Measurements from ENCODE around the gene STARD5.

- TF ChIP-seq, protein P1, sequence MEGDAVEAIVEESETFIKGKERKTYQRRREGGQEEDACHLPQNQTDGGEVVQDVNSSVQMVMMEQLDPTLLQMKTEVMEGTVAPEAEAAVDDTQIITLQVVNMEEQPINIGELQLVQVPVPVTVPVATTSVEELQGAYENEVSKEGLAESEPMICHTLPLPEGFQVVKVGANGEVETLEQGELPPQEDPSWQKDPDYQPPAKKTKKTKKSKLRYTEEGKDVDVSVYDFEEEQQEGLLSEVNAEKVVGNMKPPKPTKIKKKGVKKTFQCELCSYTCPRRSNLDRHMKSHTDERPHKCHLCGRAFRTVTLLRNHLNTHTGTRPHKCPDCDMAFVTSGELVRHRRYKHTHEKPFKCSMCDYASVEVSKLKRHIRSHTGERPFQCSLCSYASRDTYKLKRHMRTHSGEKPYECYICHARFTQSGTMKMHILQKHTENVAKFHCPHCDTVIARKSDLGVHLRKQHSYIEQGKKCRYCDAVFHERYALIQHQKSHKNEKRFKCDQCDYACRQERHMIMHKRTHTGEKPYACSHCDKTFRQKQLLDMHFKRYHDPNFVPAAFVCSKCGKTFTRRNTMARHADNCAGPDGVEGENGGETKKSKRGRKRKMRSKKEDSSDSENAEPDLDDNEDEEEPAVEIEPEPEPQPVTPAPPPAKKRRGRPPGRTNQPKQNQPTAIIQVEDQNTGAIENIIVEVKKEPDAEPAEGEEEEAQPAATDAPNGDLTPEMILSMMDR (conservative IDR thresholded peaks at IDR 0.05; ENCODE audit: low read length): no peak
- TF ChIP-seq EZH2phosphoT487 (IDR thresholded peaks at IDR 0.05; ENCODE audit: borderline replicate concordance, low read depth, low read length): no peak
Observed at GRCh38 chr15:81361891-81362290, 38.0 kb upstream of the STARD5 start.
